Stimulated activated naive CD8-positive, alpha-beta T cell treated with anti-CD3 and anti-CD28 coated beads, Interleukin-15, amount 100 ng/mL, for 72 hours (primary cell): ENCODE measurements around the gene STPG3.
"Not testable (repeated sequence)": the region's sequence is repeated elsewhere in the genome, so short reads cannot be mapped to it uniquely, and the experiment has no call there.

Experiments used
- ATAC-seq: fragments of 150-1000 bp; cut with Tn5 transposase; 2 replicates; pipeline ENCODE4 v1.10.0; 2021; ENCODE audit warnings: mild to moderate bottlenecking, moderate library complexity
- DNase-seq, 2 donors: peaks; one replicate each; pipeline ENCODE4 v3.0.0; 2021 to 2022
- H3K27ac Mint-ChIP-seq, 2 donors: one replicate each; pipeline ENCODE4 v1.8.0; 2022; ENCODE audit warnings: mild to moderate bottlenecking in 2 of 2, mixed read lengths in 2 of 2, moderate library complexity in 2 of 2
- H3K27me3 Mint-ChIP-seq: one replicate; pipeline ENCODE4 v1.8.0; 2022; ENCODE audit warnings: mixed read lengths
- H3K4me1 Mint-ChIP-seq: one replicate; pipeline ENCODE4 v1.8.0; 2022; ENCODE audit warnings: mild to moderate bottlenecking, mixed read lengths
- H3K4me3 Mint-ChIP-seq, 2 donors: one replicate each; pipeline ENCODE4 v1.8.0; 2022; ENCODE audit warnings: mild to moderate bottlenecking in 2 of 2, mixed read lengths in 2 of 2, moderate library complexity in 1 of 2
- H3K9me3 Mint-ChIP-seq, 2 donors: one replicate each; pipeline ENCODE4 v1.8.0; 2022; ENCODE audit warnings: mixed read lengths in 2 of 2

The STPG3 gene

DNA sequence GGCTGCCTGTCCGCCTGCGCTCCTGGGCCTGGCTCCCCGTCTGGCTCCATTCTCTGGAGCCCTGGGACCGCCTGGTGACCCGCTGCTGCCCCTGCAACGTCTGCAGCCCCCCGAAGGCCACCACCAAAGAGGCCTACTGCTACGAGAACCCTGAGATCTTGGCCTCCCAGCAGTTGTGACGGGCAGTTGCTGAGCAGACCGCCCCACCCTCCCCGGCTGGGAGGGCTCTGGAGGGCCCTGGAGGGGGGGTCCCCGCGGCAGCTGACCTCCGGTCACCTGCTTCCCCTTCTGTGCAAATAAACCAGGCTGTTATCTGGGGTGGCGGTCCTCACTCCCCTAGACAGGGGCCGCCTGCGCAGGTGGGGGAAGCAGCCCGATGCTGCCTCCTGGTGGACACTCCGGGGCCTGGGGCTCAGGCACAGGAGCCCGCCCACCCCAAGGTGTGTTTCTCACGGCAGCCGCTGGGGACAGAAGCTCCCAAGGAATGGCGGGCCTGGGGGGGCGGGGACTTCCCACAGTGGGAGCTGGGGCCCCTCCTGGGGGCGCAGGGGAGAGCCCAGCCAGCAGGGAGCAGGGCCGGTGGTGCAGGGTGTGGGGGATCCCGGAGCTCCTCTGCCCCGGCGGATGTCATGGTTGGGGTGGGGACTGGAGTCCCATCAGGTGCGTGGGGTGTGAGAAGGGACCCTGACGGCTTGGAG is 14.7 kb upstream of the STPG3 start:
- Mint-ChIP-seq H3K27me3 (peaks cover 28% of the 10 kb centered on the region), H3K27ac (no peak overlapping the region), H3K4me1 (peaks cover 52% of the 10 kb centered on the region), H3K4me3 (peak overlapping the region; percentile 46 to 59), H3K9me3 (no peaks in the 10 kb centered on the region)
- ATAC-seq, result peak; percentile 43
- DNase-seq, result peak; percentile 90 to 91

DNA sequence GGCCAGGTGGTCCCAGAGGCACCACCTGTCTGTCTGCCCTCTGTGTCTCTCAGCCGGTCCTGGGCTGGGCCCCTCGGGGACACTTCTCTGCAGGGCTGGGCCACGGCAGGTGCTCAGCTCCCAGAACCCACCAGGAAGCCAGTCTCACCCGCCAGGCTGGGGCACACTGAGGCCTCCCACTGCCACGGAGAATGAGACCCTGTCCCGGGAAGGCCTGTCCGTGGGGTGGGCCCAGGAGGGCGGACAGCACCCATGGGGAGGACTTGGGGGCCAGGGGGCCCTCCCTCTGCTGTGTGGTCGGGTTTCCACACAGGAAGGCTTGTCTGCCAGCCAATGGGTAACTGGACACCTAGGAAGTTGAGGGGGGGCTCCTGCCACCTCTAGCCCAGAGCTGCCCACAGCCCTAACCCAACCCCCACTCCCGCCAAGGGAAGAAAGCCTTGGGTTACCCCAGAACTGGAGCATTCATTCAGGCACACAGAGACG is 14.1 kb upstream of the STPG3 start:
- Mint-ChIP-seq H3K4me1 (peaks cover 53% of the 10 kb centered on the region), H3K9me3 (no peaks in the 10 kb centered on the region), H3K27me3 (peaks cover 22% of the 10 kb centered on the region), H3K27ac (no peak overlapping the region), H3K4me3 (peak overlapping the region; percentile 46 to 59)
- DNase-seq (no peak), ATAC-seq (no peak)

DNA sequence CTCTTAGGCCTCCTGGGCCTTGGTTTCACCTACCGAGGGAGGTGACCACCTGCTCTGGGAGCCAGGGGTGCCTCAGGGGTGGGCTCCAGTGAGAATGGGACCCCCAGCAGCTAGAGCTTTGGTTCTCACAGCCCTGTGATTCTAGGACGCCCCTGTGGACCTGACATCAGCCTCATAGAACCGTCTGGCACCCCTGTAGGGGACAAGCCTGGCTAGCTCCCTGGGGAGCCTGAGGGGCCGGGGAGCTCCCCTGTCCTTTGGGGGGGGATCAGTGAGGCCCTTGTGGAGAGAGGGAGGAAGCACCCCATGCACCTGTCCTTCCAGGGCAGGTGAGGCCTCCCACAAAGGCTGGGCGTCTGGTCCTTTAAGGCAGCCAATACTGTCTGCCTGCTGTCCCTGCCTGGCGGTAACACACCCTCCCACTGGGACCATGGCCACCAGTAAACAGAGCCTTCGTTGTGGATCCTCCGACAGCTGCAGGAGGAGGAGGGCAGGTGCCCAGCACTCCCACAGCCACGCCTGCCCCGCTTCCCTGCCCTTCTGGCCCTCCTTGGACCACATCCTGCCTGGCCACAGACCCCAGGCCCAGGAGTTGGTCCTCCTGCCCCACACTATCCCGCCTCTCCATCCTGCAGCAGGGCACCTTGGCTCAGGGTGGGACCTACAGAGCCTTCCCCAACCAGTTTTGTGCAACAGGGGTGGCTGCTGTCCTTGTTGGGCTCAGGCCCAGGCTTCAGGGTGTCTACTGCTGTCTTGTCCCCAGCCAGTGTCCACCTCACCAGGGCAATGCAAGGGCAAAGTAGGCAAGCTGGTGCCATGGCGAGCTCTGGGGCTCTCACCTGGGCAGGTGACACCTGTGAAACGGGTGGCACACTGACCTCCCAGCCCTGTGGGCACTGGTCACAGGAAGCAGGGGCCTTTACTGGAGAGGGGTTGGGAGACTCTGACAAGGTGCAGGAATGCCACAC is 13.0 kb upstream of the STPG3 start:
- Mint-ChIP-seq H3K4me3 (peak overlapping the region; percentile 15 to 18), H3K27me3 (peaks cover 16% of the 10 kb centered on the region), H3K9me3 (no peaks in the 10 kb centered on the region), H3K27ac (no peak overlapping the region), H3K4me1 (peaks cover 64% of the 10 kb centered on the region)
- ATAC-seq, result no peak
- no peak for DNase-seq

DNA sequence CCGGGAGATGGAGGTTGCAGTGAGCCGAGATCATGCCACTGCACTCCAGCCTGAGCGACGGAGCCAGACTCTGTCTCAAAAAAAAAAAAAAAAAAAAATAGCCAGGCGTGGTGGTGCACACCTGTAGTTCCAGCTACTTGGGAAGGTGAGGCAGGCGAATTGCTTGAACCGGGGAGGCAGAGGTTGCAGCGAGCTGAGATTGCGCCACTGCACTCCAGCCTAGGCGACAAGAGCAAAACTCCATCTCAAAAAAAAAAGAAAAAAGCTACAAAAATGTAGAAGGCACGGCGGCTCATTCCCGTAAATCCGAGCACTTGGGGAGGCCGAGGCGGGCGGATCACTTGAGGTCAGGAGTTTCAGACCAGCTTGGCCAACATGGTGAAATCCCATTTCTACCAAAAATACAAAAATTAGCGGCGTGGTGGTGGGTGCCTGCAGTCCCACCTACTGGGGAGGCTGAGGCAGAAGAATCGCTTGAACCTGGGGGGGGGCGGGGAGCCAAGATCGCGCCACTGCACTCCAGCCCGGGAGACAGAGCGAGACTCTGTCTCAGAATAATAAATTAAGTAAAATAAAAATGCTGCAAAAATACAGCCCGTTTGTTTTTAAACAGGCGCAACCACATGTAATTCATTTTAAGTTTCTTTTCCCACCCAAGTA is 11.4 kb upstream of the STPG3 start:
- H3K27ac Mint-ChIP-seq, result peak overlapping the region; percentile 34 to 69
- ATAC-seq, H3K27me3 Mint-ChIP-seq: not testable (repeated sequence)

DNA sequence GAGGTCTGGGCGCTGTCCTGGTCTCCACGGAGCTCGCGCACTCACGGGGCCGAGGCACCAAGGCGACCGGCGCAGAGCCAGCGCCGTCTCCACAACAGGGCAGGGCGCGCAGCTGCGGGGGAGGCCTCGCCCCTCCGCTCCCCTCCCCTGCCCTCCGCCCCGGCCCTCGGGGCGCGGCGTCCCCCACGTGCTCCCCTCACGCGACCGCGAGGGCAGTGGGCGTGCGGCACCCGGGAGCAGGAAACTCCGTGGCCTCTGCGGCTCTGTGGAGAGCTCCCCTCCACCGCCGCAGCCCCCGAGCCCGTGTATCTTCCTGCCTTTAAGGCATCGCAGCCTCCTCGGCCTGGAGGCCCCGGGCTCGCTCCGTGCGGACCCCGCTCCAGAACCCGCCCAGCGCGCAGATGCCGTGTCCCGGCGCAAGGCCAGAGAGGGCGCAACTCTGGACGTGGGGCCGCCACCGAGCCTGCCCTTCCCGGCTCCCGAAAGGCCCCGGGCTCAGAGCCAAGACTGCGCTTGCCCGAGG is 10.7 kb upstream of the STPG3 start:
- ATAC-seq, result peak; percentile 42

More for the DNA sequence above, 11.4 kb upstream of the STPG3 start:
- peaks cover 78% of the 10 kb centered on the region for H3K4me1 Mint-ChIP-seq
- peak overlapping the region; percentile 77 to 83 for H3K4me3 Mint-ChIP-seq
- DNase-seq, H3K9me3 Mint-ChIP-seq: not testable (repeated sequence)

DNA sequence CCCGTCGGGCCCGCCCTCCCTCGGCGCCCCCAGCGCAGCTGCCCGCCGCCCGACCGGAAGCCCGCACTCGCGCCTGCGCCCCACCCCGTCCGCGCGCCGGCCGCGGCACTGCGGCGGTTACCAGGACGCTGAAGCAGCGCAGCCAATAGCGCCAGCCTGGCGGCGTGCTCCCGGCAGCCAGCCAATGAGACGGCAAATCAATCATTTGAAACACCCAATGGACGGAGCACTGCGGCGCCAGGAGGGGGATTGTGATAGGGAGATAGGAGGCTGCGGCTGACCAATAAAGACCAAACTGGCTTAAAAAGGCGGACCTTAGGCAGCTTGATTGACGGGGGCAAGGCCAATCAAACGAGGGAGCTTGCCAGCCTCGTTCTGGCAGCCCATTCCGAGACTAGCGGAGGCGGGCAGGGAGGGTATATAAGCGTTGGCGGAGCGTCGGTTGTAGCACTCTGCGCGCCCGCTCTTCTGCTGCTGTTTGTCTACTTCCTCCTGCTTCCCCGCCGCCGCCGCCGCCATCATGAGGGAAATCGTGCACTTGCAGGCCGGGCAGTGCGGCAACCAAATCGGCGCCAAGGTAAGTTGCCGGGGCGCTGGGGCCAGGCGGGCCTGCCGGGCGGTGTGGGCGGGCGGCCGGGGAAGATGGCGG is 10.1 kb upstream of the STPG3 start, which contains the start of gene TUBB4B:
TSS of gene TUBB4B (plus strand) at position 447 of the 649 bp plus-strand sequence. CDS start at position 521, 74 bp downstream.
- H3K27ac Mint-ChIP-seq, result peak within 1 kb of the TSS; percentile 97 to 100
- H3K4me3 Mint-ChIP-seq, result peak within 1 kb of the TSS; percentile 91 to 96
- peak; percentile 81 for ATAC-seq
- H3K4me1 Mint-ChIP-seq, result peaks cover 69% of the 10 kb centered on the region
- peak; percentile 98 to 99 for DNase-seq
- H3K27me3 Mint-ChIP-seq, result no peaks in the 10 kb centered on the region
- no peaks in the 10 kb centered on the region for H3K9me3 Mint-ChIP-seq

More for the DNA sequence above, 10.7 kb upstream of the STPG3 start:
- H3K27ac Mint-ChIP-seq, result no peak overlapping the region
- no peaks in the 10 kb centered on the region for H3K9me3 Mint-ChIP-seq
- H3K4me3 Mint-ChIP-seq, result peak overlapping the region; percentile 83 to 96
- peak in 1 of 2 donors; percentile 80 for DNase-seq
- H3K4me1 Mint-ChIP-seq, result peaks cover 71% of the 10 kb centered on the region
- peaks cover 3% of the 10 kb centered on the region for H3K27me3 Mint-ChIP-seq

DNA sequence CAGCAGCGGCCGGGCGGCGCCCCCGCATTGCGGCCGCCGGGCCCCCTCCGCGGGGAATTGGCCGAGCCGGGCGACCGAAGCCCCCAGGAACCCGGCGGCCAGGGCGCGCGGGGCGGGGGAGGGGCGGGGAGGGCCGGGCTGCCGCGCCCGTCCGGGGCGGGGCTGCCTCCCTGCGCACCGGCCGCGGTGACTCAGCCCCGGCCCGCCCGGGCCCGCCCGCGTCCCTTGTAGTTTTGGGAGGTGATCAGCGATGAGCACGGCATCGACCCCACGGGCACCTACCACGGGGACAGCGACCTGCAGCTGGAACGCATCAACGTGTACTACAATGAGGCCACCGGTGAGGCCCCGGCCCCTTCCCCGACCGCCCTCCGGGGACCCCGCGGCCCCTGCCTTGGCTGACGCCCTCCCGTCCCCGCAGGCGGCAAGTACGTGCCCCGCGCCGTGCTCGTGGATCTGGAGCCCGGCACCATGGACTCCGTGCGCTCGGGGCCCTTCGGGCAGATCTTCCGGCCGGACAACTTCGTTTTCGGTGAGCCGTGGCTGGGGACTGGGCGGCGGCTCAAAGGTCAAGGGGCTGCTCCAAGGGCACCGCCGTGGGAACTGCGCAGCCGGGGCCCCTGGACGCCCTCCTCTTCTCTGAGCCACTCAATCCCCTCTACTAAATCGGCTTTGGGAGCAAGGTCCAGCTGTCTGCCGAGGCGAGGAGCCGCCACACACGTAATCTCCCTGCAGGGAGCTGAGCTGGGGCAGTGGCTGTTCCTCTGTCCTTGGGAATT is 9.4 kb upstream of the STPG3 start:
- peaks cover 63% of the 10 kb centered on the region for H3K4me1 Mint-ChIP-seq
- H3K9me3 Mint-ChIP-seq, result no peaks in the 10 kb centered on the region
- H3K4me3 Mint-ChIP-seq, result peak overlapping the region; percentile 91 to 96
- DNase-seq (peak; percentile 60 to 66), ATAC-seq (peak; percentile 30)
- H3K27ac Mint-ChIP-seq, result peak overlapping the region in 1 of 2 donors; percentile 94
- H3K27me3 Mint-ChIP-seq, result no peaks in the 10 kb centered on the region

DNA sequence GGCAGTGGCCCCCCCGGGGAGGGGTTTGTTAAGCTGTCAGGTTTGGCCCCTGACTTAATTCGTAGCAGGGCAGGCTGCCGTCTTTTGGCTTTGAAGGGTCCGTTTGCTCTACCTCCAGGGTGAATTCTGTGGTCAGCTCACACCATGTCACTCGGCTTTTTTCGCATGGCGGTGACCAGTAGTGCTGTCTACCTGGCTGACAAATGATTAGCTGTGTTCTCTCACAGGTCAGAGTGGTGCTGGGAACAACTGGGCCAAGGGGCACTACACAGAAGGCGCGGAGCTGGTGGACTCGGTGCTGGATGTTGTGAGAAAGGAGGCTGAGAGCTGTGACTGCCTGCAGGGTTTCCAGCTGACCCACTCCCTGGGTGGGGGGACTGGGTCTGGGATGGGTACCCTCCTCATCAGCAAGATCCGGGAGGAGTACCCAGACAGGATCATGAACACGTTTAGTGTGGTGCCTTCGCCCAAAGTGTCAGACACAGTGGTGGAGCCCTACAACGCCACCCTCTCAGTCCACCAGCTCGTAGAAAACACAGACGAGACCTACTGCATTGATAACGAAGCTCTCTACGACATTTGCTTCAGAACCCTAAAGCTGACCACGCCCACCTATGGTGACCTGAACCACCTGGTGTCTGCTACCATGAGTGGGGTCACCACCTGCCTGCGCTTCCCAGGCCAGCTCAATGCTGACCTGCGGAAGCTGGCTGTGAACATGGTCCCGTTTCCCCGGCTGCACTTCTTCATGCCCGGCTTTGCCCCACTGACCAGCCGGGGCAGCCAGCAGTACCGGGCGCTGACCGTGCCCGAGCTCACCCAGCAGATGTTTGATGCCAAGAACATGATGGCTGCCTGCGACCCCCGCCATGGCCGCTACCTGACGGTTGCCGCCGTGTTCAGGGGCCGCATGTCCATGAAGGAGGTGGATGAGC is 8.6 kb upstream of the STPG3 start:
- DNase-seq, result no peak

DNA sequence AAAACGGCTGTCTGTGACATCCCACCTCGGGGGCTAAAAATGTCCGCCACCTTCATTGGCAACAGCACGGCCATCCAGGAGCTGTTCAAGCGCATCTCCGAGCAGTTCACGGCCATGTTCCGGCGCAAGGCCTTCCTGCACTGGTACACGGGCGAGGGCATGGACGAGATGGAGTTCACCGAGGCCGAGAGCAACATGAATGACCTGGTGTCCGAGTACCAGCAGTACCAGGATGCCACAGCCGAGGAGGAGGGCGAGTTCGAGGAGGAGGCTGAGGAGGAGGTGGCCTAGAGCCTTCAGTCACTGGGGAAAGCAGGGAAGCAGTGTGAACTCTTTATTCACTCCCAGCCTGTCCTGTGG is 7.8 kb upstream of the STPG3 start:
- H3K27ac Mint-ChIP-seq, result peak overlapping the region in 1 of 2 donors; percentile 94
- not testable (repeated sequence) for H3K27me3 Mint-ChIP-seq, H3K9me3 Mint-ChIP-seq, DNase-seq, ATAC-seq
- H3K4me3 Mint-ChIP-seq, result peak overlapping the region in 1 of 2 donors; percentile 81
- H3K4me1 Mint-ChIP-seq, result peaks cover 47% of the 10 kb centered on the region

More for the DNA sequence above, 8.6 kb upstream of the STPG3 start:
- ATAC-seq, result no peak
- no peaks in the 10 kb centered on the region for H3K9me3 Mint-ChIP-seq
- no peaks in the 10 kb centered on the region for H3K27me3 Mint-ChIP-seq
- H3K4me3 Mint-ChIP-seq, result peak overlapping the region; percentile 81 to 82
- H3K4me1 Mint-ChIP-seq, result peaks cover 54% of the 10 kb centered on the region
- peak overlapping the region; percentile 78 to 94 for H3K27ac Mint-ChIP-seq

DNA sequence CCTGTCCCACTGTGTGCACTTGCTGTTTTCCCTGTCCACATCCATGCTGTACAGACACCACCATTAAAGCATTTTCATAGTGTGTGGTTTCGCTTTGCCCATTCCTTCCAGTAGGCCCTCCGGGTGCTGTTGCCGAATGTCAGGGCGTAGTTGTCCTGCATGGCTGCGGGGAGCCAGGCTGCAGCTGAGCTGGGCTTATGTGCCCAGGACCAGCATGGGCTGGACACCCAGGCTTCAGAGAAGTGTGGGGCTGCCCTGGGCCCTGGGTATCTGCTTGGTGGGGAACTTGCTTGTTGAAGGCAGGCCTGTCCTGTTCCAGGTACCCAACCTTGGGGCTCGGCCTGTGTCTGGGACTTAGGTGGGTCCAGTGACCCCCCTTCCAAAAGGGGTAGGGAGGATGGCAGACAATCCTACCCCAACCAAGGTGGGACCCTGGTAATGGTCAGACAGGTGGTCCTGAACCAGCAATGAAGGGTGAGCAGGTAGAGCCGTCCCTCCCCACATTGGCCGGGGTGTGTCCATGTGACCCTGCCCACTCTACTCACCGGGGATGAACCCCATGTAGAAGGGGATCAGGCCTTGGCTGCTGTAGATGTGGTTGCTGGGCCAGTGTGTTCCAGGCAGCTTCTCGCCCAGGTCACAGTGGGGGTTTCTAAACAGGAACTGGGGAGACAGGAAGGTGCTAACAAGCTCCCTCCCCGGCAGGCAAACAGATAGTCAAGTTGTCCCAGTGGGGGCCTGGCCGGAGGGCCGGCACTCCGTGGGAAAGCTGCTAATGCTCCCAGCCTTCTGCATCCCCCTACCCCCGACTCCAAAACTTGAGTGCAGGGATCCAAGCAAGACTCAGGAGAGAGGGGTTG is 7.2 kb upstream of the STPG3 start:
- peak overlapping the region; percentile 19 to 94 for H3K27ac Mint-ChIP-seq
- no peak for DNase-seq
- peaks cover 41% of the 10 kb centered on the region for H3K4me1 Mint-ChIP-seq
- no peaks in the 10 kb centered on the region for H3K9me3 Mint-ChIP-seq
- H3K4me3 Mint-ChIP-seq, result peak overlapping the region in 1 of 2 donors; percentile 39
- no peaks in the 10 kb centered on the region for H3K27me3 Mint-ChIP-seq
- no peak for ATAC-seq

DNA sequence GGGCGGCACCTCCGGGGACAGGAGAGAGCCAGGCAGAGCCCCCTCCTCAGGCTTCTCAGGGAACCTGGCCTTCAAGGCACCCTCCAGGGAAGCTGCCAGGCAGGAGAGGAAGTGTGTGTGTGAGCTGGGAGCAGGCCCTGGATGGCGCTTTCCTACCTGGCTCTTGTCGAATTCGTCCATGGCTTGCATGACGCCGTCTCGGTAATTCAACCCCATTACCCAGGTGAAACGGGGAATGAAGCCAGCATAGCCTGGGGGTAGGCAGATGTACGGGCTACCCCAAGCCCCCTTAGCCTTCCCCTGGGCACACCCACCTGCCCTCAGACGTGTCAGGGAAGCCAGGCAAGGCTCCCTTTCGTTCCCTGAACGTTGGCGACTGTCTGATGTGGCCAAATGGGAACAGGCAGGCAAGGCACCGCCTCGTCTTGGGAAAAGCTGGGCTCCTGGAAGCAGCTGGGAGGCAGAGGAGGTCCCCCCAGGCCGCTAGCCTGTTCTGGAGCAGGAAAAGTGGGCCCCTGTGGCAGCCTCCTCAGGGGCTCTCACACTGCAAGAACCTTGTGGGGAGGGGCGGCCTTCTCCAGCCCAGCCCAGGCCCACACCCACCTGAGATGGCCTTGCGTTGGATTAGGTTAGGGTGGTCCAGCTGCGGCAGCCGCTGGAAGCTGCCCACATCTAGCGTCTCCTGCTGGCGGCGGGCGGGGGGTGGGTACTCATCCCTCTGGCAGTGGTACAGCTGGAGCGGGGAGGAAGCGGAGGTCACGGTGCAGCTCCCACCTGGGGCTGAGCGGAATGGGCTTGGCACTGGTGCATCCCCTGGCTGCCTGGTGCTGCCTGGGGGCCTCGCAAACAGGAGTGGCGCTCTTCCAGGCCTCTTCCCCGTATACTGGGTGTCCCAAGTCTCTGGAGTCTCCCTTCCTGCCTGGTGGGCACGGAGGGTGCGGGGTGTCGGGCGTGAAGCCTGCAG is 6.3 kb upstream of the STPG3 start:
- DNase-seq (peak in 1 of 2 donors; percentile 24), ATAC-seq (no peak)
- H3K4me3 Mint-ChIP-seq, result no peak overlapping the region
- no peaks in the 10 kb centered on the region for H3K27me3 Mint-ChIP-seq
- peaks cover 32% of the 10 kb centered on the region for H3K4me1 Mint-ChIP-seq
- H3K9me3 Mint-ChIP-seq, result no peaks in the 10 kb centered on the region
- peak overlapping the region; percentile 19 to 93 for H3K27ac Mint-ChIP-seq
